ENCODE data around the gene ABCB4. TPM values are rescaled to one million over a fixed set of nuclear protein-coding genes. Genes with fewer than 3 reads are reported as not detected.

ABCB4 gene
- total and polyA plus RNA-seq, 2 of the 8 experiments (the other 6 are each of a cell fraction or from before 2014, with no cell fraction given), result 0.54 to 0.60 TPM

- H3K9ac ChIP-seq (replicated peaks in 1 of 4; ENCODE audit: extremely low read depth in 1 of 4, low read depth in 3 of 4, low read length in 3 of 4), result no peak overlapping the region
- no peaks in the 10 kb centered on the region for H3K79me2 ChIP-seq (ENCODE audit: control insufficient read depth in 1 of 2, insufficient read depth in 2 of 2, low read length in 2 of 2)
- H3K23ac ChIP-seq (ENCODE audit: insufficient read length), result no peak overlapping the region
- H4K91ac ChIP-seq (replicated peaks; ENCODE audit: insufficient read length, low read length), result no peak overlapping the region
- no peak overlapping the region for H3K56ac ChIP-seq (replicated peaks; ENCODE audit: insufficient read length, low read depth, low read length)
- H3K18ac ChIP-seq (ENCODE audit: extremely low read depth, low read length), result no peak overlapping the region
- no peak overlapping the region for H3K4ac ChIP-seq (replicated peaks; ENCODE audit: insufficient read length, low read depth, low read length)
- H4K8ac ChIP-seq (ENCODE audit: extremely low read depth, insufficient read depth, low read length), result no peak overlapping the region; the same call in 1 of the 2 replicates
- no peak overlapping the region for H3K4me3 ChIP-seq (ENCODE audit: extremely low read depth in 1 of 4, insufficient read depth in 2 of 4, low read depth in 3 of 4, low read length in 4 of 4)
- no peak overlapping the region for H2BK15ac ChIP-seq (ENCODE audit: low read length)
- H3K27ac ChIP-seq (ENCODE audit: low read depth, low read length), result no peak overlapping the region
- H3K4me2 ChIP-seq (ENCODE audit: insufficient read depth in 1 of 2, low read depth in 2 of 2, low read length in 2 of 2), result no peak overlapping the region
- H3K9me3 ChIP-seq (ENCODE audit: insufficient read depth in 2 of 2, low read depth in 1 of 2, low read length in 1 of 2), result no peaks in the 10 kb centered on the region
- no peaks in the 10 kb centered on the region for H4K20me1 ChIP-seq (replicated peaks in 1 of 2; ENCODE audit: control insufficient read depth in 1 of 2, insufficient read depth in 2 of 2, low read length in 2 of 2)
- FAIRE-seq, result no peak
- H3K27me3 ChIP-seq (replicated peaks in 1 of 4; ENCODE audit: control insufficient read depth in 3 of 4, extremely low read depth in 1 of 4, insufficient read depth in 3 of 4, low read length in 3 of 4), result no peaks in the 10 kb centered on the region
- H3K4me1 ChIP-seq (replicated peaks in 1 of 4; ENCODE audit: control insufficient read depth in 3 of 4, insufficient read depth in 4 of 4, low read length in 3 of 4), result no peaks in the 10 kb centered on the region
- H2BK12ac ChIP-seq (ENCODE audit: low read depth, low read length), result no peak overlapping the region
- H4K5ac ChIP-seq (ENCODE audit: insufficient read length, low read depth, low read length), result no peak overlapping the region
- H3K14ac ChIP-seq (ENCODE audit: insufficient read length), result no peak overlapping the region
- no peak overlapping the region for H2BK120ac ChIP-seq (replicated peaks; ENCODE audit: low read depth, low read length)
- no peak for DNase-seq (ENCODE audit: low read depth in 1 of 2, low spot score in 2 of 2)
- no peak overlapping the region for H2AK5ac ChIP-seq (ENCODE audit: low read depth, low read length)
- H2BK20ac ChIP-seq (ENCODE audit: low read length), result no peak overlapping the region
- no peaks in the 10 kb centered on the region for H3K36me3 ChIP-seq (ENCODE audit: control insufficient read depth in 2 of 4, insufficient read depth in 4 of 4, low read length in 3 of 4)
- TF ChIP-seq BACH1 (IDR thresholded peaks at IDR 0.05; ENCODE audit: low read length) (no peak), SAP30 (IDR thresholded peaks at IDR 0.05; ENCODE audit: insufficient read depth, insufficient replicate concordance, low read length) (no peak), ZNF274 (IDR thresholded peaks at IDR 0.05; ENCODE audit: borderline replicate concordance, extremely low read depth, low read length) (no peak), EGR1 (IDR thresholded peaks at IDR 0.05; ENCODE audit: borderline replicate concordance, low read depth, low read length) (no peak), TEAD4 (IDR thresholded peaks at IDR 0.05; ENCODE audit: low read depth, low read length) (no peak), TBP (IDR thresholded peaks at IDR 0.05; ENCODE audit: low read depth, low read length) (no peak), RXRA (IDR thresholded peaks at IDR 0.05; ENCODE audit: insufficient read depth, low read depth, low read length) (no peak), E2F6 (IDR thresholded peaks at IDR 0.05) (no peak), SP4 (IDR thresholded peaks at IDR 0.05; ENCODE audit: low read length) (no peak), HDAC2 (IDR thresholded peaks at IDR 0.05; ENCODE audit: borderline replicate concordance in 1 of 2, low read depth in 2 of 2, low read length in 2 of 2) (no peak)
- WGBS, 2 experiments (ENCODE audit: extremely low coverage in 1 of 2, insufficient coverage in 1 of 2, insufficient read length in 1 of 2, insufficient replicate concordance in 2 of 2, low coverage in 1 of 2, low lambda C conversion rate in 2 of 2, missing lambda C conversion rate in 1 of 2), result 93% methylated on average over 2 of the region's 2 CpGs; no CpG with 5 or more reads in 1 of the 2 experiments
- CTCF ChIA-PET (ENCODE audit: partially characterized antibody), result interaction anchor here (0.9 to 9.0 kb wide), 13 partner anchors 9 to 472 kb away, joined by 3 to 115 read pairs (median 4); partner anchors contain the start of gene CROT
- H3K79me1 ChIP-seq (ENCODE audit: low read depth, low read length), result no peaks in the 10 kb centered on the region
- H2BK5ac ChIP-seq (ENCODE audit: low read depth, low read length), result no peak overlapping the region
- H3K23me2 ChIP-seq (ENCODE audit: low read depth, low read length), result no peaks in the 10 kb centered on the region
- no peak overlapping the region for H2AFZ ChIP-seq (ENCODE audit: low read length)
- POLR2A ChIA-PET (ENCODE audit: partially characterized antibody), result no interaction called here
Measured at GRCh38 chr7:87414794-87415188, 60.7 kb downstream of the ABCB4 start.
